HG02840 (cell line): ENCODE results near the gene GPR31.

Experiments used
- ATAC-seq: cut with Tn5 transposase; IDR thresholded peaks from one replicate; pipeline ENCODE4 v1.9.1; 2021; ENCODE audit warnings: mild to moderate bottlenecking, moderate library complexity, moderate number of reproducible peaks; ENCODE audit not compliant: unreplicated experiment, low FRiP score

Gene GPR31

GRCh38 chr6:167141667-167142432, 15.9 kb downstream of the GPR31 start:
- no peak for ATAC-seq

DNA sequence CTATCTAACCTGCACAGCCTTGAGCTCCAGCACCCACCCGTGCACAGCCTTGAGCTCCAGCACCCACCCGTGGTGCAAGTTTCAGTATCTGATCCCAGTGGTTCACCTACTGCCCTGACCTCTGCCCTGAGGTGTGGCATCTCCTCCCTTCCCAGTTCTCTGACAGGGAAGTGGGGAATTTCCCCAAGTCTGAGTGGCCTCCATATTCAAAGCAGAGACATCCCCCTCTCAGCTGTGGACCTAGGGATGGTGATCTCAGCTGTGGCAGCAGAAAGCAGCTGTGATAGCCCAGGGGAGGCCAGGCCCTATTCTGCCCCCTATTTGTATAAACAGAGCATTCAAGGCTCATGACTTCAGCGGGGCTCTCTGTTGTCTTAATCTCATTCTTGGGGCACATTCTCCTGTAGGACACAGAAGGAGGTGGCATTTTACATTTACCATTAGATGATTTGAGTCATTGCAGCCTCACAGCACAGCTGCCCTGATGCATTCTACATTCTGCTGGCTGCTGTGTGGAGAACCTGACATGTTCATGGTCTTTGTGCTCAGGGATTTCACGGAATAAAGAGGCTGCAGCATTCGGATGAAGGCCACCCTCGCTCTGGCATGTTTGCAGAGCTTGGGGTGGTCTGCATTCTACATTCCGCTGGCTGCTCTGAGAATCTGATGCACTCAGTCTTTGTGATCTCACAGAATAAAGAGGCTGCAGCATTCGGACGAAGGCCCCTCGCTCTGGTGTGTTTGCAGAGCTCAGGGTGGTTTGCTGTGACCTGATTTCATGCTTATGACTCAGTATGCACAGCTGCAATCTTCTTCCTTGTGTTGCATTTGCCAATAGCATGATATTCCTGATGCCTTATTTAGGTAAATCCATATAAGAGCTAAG, 16.9 kb downstream of the GPR31 start:
- no peak for ATAC-seq

DNA sequence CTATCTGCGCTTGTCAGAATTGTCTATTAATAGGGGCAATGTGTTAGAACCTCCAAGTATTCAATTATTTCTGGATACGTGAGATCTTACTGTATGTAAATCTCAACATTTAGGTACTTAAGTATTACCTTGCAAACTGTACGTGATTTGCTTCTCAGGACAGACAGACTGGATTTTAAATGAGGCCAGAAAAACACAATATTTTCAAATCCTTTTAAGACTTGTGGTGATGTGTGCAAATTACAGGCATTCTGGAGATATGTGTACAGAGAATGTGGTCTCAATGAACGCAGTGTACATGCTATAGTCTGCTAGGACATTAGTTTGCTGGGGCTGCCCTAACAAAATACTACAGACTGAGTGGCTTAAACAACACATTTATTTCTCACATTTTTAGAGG, 18.0 kb downstream of the GPR31 start:
- ATAC-seq = no peak

- no peak for ATAC-seq
Measured at GRCh38 chr6:167137881-167138280, 19.9 kb downstream of the GPR31 start.

GRCh38 chr6:167137081-167137480, 20.7 kb downstream of the GPR31 start:
- ATAC-seq = no peak

DNA sequence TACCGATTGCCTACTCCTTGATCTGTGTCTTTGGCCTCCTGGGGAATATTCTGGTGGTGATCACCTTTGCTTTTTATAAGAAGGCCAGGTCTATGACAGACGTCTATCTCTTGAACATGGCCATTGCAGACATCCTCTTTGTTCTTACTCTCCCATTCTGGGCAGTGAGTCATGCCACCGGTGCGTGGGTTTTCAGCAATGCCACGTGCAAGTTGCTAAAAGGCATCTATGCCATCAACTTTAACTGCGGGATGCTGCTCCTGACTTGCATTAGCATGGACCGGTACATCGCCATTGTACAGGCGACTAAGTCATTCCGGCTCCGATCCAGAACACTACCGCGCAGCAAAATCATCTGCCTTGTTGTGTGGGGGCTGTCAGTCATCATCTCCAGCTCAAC, 21.4 kb downstream of the GPR31 start:
- ATAC-seq = no peak

DNA sequence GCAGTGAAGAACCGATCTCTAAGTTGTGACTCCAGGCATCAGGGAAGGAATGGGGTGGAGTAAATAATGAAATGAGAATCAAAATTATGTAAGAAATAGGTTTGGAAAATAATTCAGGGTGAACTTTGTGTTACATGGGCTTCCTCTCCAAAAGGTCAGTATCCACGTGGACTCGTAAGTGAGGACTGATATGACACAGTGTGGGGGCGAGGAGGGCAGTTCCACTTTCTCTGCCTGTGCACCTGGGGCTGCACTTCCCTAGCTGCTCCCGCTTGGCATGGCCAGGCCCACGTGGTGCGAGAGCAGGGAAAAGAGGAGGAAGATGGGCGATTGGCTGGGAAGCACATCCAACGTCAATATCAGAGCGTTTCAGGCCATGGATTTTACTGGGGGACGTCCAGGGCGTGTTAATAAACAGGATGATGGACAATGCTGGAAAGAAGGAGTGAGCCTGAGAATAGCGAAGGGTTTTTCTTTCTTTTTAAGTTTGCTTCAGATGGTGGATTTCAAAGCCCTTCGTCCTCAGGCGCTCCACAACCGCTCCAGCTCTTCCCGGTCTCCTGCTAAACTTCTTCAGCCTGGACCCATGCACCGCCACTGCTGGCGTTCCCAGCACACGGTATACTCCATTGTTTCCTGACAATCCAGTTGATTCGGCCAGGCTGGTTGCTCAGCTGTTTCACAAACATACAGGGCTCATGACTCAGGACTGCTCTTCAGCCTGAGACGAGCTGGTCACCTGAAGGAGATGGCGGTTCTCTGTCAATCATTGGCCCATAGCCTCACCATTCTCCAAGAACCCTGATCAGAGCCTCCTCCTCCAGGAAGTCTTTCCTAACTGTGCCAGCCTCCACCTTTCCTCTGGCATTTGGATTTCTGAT, 23.1 kb downstream of the GPR31 start:
- no peak for ATAC-seq

GRCh38 chr6:167130712-167131684, 26.8 kb downstream of the GPR31 start:
- no peak for ATAC-seq

- ATAC-seq = peak; percentile 42
Measured at GRCh38 chr6:167130008-167130677, 27.6 kb downstream of the GPR31 start.

DNA sequence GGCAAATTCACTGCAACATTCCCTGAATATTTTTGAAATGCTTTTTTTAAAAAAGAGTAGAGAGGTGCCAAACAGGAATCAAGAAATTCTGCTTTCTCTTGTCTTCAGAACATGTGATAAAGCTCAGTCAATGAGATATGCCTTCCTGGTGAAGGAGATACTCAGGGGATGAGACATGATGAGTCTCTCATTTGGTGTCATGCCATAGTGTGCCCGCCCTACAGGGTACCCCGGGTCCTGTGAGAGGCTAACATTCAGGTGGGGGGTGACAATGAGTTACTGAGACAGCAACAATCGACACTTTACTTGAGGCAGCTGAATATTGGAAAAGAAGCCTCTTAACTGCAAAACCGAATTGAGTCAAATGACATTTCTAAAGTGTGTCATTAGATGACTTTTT, 28.2 kb downstream of the GPR31 start:
- no peak for ATAC-seq

- ATAC-seq = no peak
Measured at GRCh38 chr6:167129159-167129558, 28.6 kb downstream of the GPR31 start.

- peak; percentile 36 for ATAC-seq
Measured at GRCh38 chr6:167127785-167128531, 29.8 kb downstream of the GPR31 start.

GRCh38 chr6:167125855-167126349, 31.9 kb downstream of the GPR31 start:
- no peak for ATAC-seq

DNA sequence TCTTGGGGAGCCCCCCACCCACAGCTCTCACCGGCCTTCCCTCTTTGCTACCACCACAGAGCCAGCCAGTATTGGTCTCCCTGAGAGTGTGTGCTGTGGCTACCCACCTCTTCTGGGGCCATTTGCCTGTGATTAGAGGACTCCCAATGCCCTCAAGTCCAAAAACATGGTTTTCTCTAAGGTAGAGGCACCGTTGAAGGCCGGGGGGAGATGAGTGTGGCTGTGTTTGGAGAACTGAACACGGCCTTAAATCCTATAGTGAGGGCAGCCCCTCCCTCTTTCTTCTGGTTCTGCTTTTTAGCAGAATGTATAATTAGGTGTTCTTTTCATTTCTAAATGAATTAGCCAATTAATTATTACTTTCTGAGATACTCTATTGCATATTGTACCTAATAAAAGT, 32.4 kb downstream of the GPR31 start:
- ATAC-seq = no peak

GRCh38 chr6:167124753-167125152, 33.0 kb downstream of the GPR31 start:
- ATAC-seq = no peak

DNA sequence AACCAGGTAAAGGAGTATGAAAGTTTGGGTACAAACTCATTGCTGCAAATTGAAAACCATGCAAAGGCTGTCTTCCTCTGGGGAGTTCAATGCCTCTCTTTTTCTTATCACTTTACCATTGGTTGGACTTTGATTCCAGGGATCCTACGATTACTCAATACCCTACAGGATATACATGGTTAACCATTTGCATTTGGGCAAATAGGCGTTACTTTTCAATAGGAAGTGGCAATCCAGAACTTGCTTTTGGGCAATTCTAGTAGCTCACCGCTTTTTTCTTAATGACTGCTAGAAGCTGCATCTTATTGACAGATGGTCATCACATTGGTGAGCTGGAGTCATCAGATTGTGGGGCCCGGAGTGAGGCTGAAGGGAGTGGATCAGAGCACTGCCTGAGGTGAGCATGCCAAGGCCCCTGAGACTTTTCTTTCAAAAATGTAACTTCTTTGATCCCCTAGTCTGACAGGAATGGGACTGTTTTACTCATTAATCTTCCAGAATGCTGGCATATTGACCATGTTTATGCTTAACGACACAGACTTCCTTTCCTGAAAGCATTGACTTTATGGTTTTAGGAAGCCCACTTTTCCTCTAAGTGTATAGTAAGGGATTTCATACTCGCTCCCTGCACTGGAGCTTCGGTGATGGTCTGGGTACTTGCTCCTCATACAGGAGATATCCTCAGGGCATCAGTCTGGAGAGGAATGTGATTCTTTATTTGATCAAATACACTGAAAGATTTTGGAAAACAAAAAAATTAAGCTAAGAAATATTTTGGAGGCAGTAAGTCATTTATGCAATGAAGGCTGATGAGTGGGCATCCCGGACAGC, 34.7 kb downstream of the GPR31 start, which contains the start of gene CCR6:
Gene CCR6 (plus strand): TSS at position 270 of the 831 bp plus-strand sequence. CDS start 13,039 bp downstream, outside the sequence.
- no peak for ATAC-seq
